GM19463 (cell line): Measurements from ENCODE around the gene IL17C.

Experiments used
- ATAC-seq: cut with Tn5 transposase; IDR thresholded peaks from one replicate; pipeline ENCODE4 v1.9.1; 2021; ENCODE audit warnings: mild to moderate bottlenecking, moderate library complexity; ENCODE audit not compliant: unreplicated experiment

Gene IL17C

GRCh38 chr16:88681084-88681680, 42.8 kb downstream of the IL17C start:
- no peak for ATAC-seq

DNA sequence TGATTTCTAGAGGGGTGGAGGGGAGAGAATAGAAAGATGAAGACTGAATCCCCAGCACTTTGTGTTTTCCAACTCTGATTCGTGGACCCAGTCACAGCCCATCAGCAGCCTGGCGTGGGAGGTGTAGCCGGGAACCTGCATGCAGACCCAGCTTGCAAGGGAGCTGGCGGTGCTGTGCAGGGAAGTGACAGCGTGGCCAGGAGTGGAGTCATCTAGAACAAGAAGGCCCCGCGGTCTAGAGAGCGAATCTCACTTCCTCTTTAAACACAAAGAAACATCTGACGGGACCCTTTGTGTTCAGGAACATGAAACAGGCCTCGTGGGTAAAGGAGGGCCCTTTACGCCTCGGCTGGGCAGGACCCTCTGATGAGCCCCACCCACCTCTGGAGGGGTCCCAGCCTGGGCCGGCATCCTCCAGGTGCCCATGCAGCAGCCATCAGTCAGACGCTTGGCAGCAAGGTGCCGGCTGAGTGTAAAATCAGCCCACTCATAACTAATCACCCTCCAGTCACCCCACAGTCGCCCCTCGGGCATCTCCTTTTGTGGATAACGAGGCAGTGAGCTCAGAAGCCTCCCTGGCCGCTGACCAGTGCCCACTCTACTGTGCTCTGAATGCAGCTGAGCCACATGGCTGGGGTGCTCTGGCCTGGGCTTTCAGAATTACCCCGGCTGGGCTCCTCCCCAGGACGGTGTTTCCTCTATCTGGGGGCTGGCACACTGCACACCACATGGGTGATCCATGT, 43.5 kb downstream of the IL17C start:
- ATAC-seq = peak; percentile 66

GRCh38 chr16:88684569-88685155, 46.3 kb downstream of the IL17C start:
- no peak for ATAC-seq

DNA sequence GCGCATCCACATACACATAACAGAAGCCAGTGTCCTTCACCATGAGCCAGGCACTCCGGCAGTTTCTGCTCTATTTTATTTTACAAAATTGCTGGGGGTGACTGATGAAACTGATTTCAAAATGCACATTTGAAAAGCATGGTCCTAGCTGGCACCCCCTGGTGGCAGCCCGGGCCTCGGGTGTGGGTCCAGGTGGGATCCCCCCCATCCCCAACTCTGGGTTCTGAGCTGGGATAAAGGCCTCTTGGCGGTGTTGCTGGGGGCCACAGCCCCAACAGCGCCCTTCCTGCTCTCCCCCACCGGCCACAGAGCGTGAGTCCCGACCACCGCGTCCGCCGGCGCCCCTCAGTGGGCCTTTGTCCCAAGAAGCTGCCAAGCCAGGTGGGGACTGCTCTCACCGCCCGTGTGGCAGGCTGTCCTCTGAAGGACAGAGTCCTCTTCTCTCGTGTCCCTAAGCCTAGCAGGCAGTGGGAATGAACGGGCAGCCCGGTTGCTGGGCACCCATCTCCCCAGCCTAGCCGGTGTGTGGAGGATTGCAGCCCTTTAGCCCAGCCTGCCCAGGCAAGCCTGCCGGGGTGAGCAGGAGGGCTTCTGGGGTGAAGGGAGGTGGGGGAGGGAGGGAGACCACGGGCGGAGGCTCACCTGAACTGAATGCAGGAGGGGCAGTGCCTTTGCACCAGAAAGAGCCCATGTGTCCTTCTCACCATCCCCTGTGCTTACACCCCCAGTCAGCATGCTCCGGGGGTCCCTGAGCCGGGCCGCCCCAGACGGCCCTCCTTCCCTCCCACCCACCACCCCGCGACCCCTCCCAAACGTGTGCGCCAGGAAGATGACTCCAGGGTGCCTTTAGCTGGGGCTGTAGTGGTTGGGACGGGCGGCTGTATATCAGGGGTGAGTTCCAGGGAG, 47.0 kb downstream of the IL17C start:
- ATAC-seq = no peak

DNA sequence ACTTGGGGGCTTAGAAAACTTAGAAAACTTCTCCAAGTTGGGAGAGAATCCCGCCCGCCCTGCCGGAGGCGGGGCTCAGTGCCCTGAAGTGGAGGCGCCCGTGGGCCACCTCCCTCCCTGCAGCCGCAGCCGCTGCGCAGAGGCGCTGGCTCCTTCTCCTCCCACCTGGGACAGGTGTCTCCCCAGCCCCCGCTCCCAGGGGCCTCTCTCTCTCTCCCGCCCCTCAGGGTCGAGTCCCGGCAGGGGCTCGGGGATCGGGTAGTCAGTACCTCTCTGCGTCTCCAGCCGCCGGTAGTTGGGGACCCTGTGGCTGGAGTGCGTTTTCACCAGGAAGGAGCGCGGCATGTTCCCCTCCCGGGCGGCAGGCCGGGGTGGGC, 47.7 kb downstream of the IL17C start:
- peak; percentile 13 for ATAC-seq

- ATAC-seq = peak; percentile 69
Observed at GRCh38 chr16:88686439-88687253, 48.3 kb downstream of the IL17C start, which contains the start of gene SNAI3. SNAI3 (minus strand) TSS chr16:88686507; CDS start chr16:88686406, 101 bp downstream.

DNA sequence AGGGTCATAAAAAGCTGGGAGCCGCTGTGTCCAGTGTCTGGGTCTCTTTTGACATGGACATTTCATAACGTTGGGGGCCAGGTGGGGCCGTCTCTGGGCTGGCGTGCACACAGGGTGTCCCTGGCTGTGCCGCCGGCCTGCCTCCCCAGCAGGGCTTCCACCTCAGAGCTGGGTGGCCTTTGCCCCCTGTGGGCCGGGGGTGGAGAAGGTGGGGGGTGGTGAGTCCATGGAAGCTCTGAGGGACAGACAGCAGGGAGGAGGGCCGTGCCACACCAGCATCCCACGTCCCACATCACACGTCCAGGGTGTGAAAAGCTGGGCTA, 48.8 kb downstream of the IL17C start:
- ATAC-seq = no peak

DNA sequence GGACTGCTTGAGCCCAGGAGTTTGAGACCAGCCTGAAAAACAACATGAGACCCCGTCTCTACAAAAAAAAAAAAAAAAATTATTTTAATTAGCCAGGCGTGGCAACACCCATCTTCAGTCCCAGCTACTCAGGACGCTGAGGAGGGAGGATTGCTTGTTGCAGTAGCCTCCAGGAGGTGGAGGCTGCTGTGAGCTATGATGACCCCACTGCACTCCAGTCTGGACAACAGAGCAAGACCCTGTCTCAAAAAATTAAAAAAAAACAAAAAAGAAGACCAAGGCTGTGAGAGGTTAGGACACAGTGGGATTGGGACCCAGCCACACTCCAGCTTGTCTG, 49.3 kb downstream of the IL17C start:
- ATAC-seq = no peak

- ATAC-seq = no peak
Observed at GRCh38 chr16:88688013-88688778, 49.8 kb downstream of the IL17C start.
